ENCODE results near the gene RBM10.
"Not testable (repeated sequence)": the region's sequence is repeated elsewhere in the genome, so short reads cannot be mapped to it uniquely, and the experiment has no call there.

Gene RBM10

GRCh38 chrX:47144626-47145394 lies at the start of gene RBM10, which contains the start of gene NDUFB11:
RBM10 (plus strand) TSS chrX:47145221; CDS start chrX:47147482, 2,261 bp downstream.
NDUFB11 (minus strand) TSS chrX:47144702; CDS start chrX:47144679, 23 bp downstream.
- peak; percentile 91 for DNase-seq
- ATAC-seq (replicated peaks) = peak; percentile 93 to 95
- peaks cover 10 to 29% of the 10 kb centered on the region in 2 donors for H3K4me1 Mint-ChIP-seq

GRCh38 chrX:47097018-47097417 lies 48.0 kb upstream of the RBM10 start:
- DNase-seq (no peak), ATAC-seq (replicated peaks) (no peak)
- Mint-ChIP-seq H3K4me1 (no peaks in the 10 kb centered on the region), H3K9me3 (no peaks in the 10 kb centered on the region), H3K27me3 (peaks cover 0 to 11% of the 10 kb centered on the region in 2 donors), H3K27ac (no peak overlapping the region), H3K4me3 (no peak overlapping the region), H3K36me3 (peaks cover 6 to 7% of the 10 kb centered on the region in 2 donors)

More at GRCh38 chrX:47144626-47145394, at the start of gene RBM10, which contains the start of gene NDUFB11:
- peak within 1 kb of the TSS; percentile 100 for H3K27ac Mint-ChIP-seq
- H3K9me3 Mint-ChIP-seq = no peaks in the 10 kb centered on the region
- peaks cover 30 to 35% of the 10 kb centered on the region in 2 donors for H3K36me3 Mint-ChIP-seq
- H3K4me3 Mint-ChIP-seq = peak within 1 kb of the TSS; percentile 97 to 100
- H3K27me3 Mint-ChIP-seq = peaks cover 0 to 7% of the 10 kb centered on the region in 2 donors

GRCh38 chrX:47098338-47099094 lies 46.5 kb upstream of the RBM10 start:
- Mint-ChIP-seq H3K9me3 (no peaks in the 10 kb centered on the region), H3K27ac (no peak overlapping the region), H3K4me1 (no peaks in the 10 kb centered on the region), H3K4me3 (no peak overlapping the region), H3K27me3 (peaks cover 0 to 11% of the 10 kb centered on the region in 2 donors), H3K36me3 (peaks cover 6 to 7% of the 10 kb centered on the region in 2 donors)
- DNase-seq (no peak), ATAC-seq (replicated peaks) (no peak)

GRCh38 chrX:47101206-47101605 lies 43.8 kb upstream of the RBM10 start:
- Mint-ChIP-seq H3K9me3 (no peaks in the 10 kb centered on the region), H3K27ac (no peak overlapping the region), H3K4me1 (no peaks in the 10 kb centered on the region), H3K27me3 (peaks cover 0 to 15% of the 10 kb centered on the region in 2 donors), H3K36me3 (peaks cover 7 to 8% of the 10 kb centered on the region in 2 donors), H3K4me3 (no peak overlapping the region)
- DNase-seq (no peak), ATAC-seq (replicated peaks) (no peak)

- H3K27ac Mint-ChIP-seq; ATAC-seq (replicated peaks); H3K9me3 Mint-ChIP-seq; H3K4me3 Mint-ChIP-seq; H3K27me3 Mint-ChIP-seq; H3K4me1 Mint-ChIP-seq; DNase-seq: not testable (repeated sequence)
- peaks cover 0 to 11% of the 10 kb centered on the region in 2 donors for H3K36me3 Mint-ChIP-seq
These were observed 33.9 kb upstream of the RBM10 start for GRCh38 chrX:47110936-47111615.

- Mint-ChIP-seq H3K4me1 (no peaks in the 10 kb centered on the region), H3K36me3 (peaks cover 0 to 11% of the 10 kb centered on the region in 2 donors), H3K4me3 (no peak overlapping the region), H3K27me3 (no peaks in the 10 kb centered on the region), H3K27ac (no peak overlapping the region), H3K9me3 (peaks cover 0 to 5% of the 10 kb centered on the region in 2 donors)
- ATAC-seq (replicated peaks) (no peak), DNase-seq (no peak)
These were observed 32.6 kb upstream of the RBM10 start for GRCh38 chrX:47112316-47112954.

GRCh38 chrX:47116551-47117110 lies 28.4 kb upstream of the RBM10 start:
- H3K27me3 Mint-ChIP-seq; H3K4me1 Mint-ChIP-seq; H3K9me3 Mint-ChIP-seq; H3K27ac Mint-ChIP-seq; H3K4me3 Mint-ChIP-seq; ATAC-seq (replicated peaks); DNase-seq: not testable (repeated sequence)
- peaks cover 0 to 11% of the 10 kb centered on the region in 2 donors for H3K36me3 Mint-ChIP-seq

- DNase-seq; H3K4me3 Mint-ChIP-seq; ATAC-seq (replicated peaks); H3K36me3 Mint-ChIP-seq; H3K9me3 Mint-ChIP-seq; H3K4me1 Mint-ChIP-seq; H3K27me3 Mint-ChIP-seq: not testable (repeated sequence)
- peak overlapping the region; percentile 68 for H3K27ac Mint-ChIP-seq
These were observed 20.6 kb upstream of the RBM10 start for GRCh38 chrX:47124466-47124865.

GRCh38 chrX:47129157-47129898 lies 15.7 kb upstream of the RBM10 start:
- no peaks in the 10 kb centered on the region for H3K36me3 Mint-ChIP-seq

GRCh38 chrX:47129899-47130358 lies 15.1 kb upstream of the RBM10 start:
- Mint-ChIP-seq H3K27me3 (no peaks in the 10 kb centered on the region), H3K9me3 (no peaks in the 10 kb centered on the region), H3K27ac (no peak overlapping the region), H3K4me1 (peaks cover 0 to 2% of the 10 kb centered on the region in 2 donors), H3K36me3 (no peaks in the 10 kb centered on the region), H3K4me3 (peak overlapping the region; percentile 29 to 99)
- no peak for ATAC-seq (replicated peaks)
- DNase-seq = no peak

More at GRCh38 chrX:47129157-47129898, 15.7 kb upstream of the RBM10 start:
- H3K27me3 Mint-ChIP-seq = no peaks in the 10 kb centered on the region
- H3K4me1 Mint-ChIP-seq = peaks cover 0 to 4% of the 10 kb centered on the region in 2 donors
- peak overlapping the region; percentile 92 for H3K27ac Mint-ChIP-seq
- DNase-seq (peak; percentile 87), ATAC-seq (replicated peaks) (peak; percentile 98 to 99)
- H3K9me3 Mint-ChIP-seq = no peaks in the 10 kb centered on the region
- peak overlapping the region; percentile 91 to 99 for H3K4me3 Mint-ChIP-seq

- no peaks in the 10 kb centered on the region for H3K36me3 Mint-ChIP-seq
These were observed 11.5 kb upstream of the RBM10 start for GRCh38 chrX:47133493-47133892.

GRCh38 chrX:47135650-47136049 lies 9.4 kb upstream of the RBM10 start:
- DNase-seq; H3K4me3 Mint-ChIP-seq; H3K9me3 Mint-ChIP-seq; H3K27me3 Mint-ChIP-seq; ATAC-seq (replicated peaks); H3K36me3 Mint-ChIP-seq; H3K4me1 Mint-ChIP-seq; H3K27ac Mint-ChIP-seq: not testable (repeated sequence)

More at GRCh38 chrX:47133493-47133892, 11.5 kb upstream of the RBM10 start:
- H3K4me1 Mint-ChIP-seq = no peaks in the 10 kb centered on the region
- DNase-seq = no peak
- H3K27me3 Mint-ChIP-seq = no peaks in the 10 kb centered on the region
- no peak overlapping the region for H3K27ac Mint-ChIP-seq
- no peak for ATAC-seq (replicated peaks)
- no peak overlapping the region for H3K4me3 Mint-ChIP-seq
- no peaks in the 10 kb centered on the region for H3K9me3 Mint-ChIP-seq

- Mint-ChIP-seq H3K27ac (peak overlapping the region; percentile 60), H3K9me3 (no peaks in the 10 kb centered on the region)
- ATAC-seq (replicated peaks) = no peak
These were observed 6.8 kb upstream of the RBM10 start for GRCh38 chrX:47138171-47138570.

More at GRCh38 chrX:47138171-47138570, 6.8 kb upstream of the RBM10 start:
- Mint-ChIP-seq H3K4me1 (peaks cover 2 to 10% of the 10 kb centered on the region in 2 donors), H3K27me3 (no peaks in the 10 kb centered on the region), H3K36me3 (peaks cover 20 to 23% of the 10 kb centered on the region in 2 donors), H3K4me3 (no peak overlapping the region)
- DNase-seq = no peak
